Panc1 (cell line): ENCODE measurements around the gene ESR2.

Experiments
- POLR2AphosphoS5 ChIP-seq: IDR thresholded peaks from 2 replicates; pipeline ENCODE4 v1.6.1; 2012; ENCODE audit warnings: mild to moderate bottlenecking, low read depth, low read length, moderate library complexity
- TF ChIP-seq, protein P1 (sequence below): fragments of 450-650 bp; IDR thresholded peaks from 2 replicates; pipeline ENCODE4 v1.5.1; 2017; ENCODE audit warnings: mild to moderate bottlenecking
- TF ChIP-seq, protein P2 (sequence below), 2 experiments: IDR thresholded peaks; 2 replicates each; pipeline ENCODE4 v1.6.1; 2011 to 2012; ENCODE audit warnings: low read depth in 2 of 2, control low read depth in 1 of 2, low read length in 1 of 2, mild to moderate bottlenecking in 1 of 2, moderate library complexity in 1 of 2; ENCODE audit not compliant: insufficient read depth in 1 of 2

DNA sequence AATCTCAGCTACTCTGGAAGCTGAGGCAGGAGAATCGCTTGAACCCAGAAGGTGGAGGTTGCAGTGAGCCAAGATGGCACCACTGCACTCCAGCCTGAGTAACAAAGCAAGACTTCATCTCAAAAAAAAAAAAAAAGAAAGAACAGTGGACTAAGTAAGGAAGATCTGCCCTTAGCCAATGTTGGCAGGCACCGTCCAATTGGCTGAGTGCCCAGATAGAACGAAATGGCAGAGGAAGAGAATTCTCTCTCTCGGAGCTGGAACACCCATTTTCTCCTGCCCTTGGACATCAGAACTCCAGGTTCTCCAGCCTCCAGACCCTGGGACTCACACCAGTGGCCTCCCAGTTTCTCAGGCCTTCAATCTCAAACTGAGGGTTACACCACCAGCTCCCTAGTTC lies 49.9 kb downstream of the ESR2 start:
- TF ChIP-seq, protein P1, sequence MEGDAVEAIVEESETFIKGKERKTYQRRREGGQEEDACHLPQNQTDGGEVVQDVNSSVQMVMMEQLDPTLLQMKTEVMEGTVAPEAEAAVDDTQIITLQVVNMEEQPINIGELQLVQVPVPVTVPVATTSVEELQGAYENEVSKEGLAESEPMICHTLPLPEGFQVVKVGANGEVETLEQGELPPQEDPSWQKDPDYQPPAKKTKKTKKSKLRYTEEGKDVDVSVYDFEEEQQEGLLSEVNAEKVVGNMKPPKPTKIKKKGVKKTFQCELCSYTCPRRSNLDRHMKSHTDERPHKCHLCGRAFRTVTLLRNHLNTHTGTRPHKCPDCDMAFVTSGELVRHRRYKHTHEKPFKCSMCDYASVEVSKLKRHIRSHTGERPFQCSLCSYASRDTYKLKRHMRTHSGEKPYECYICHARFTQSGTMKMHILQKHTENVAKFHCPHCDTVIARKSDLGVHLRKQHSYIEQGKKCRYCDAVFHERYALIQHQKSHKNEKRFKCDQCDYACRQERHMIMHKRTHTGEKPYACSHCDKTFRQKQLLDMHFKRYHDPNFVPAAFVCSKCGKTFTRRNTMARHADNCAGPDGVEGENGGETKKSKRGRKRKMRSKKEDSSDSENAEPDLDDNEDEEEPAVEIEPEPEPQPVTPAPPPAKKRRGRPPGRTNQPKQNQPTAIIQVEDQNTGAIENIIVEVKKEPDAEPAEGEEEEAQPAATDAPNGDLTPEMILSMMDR, result no peak
- TF ChIP-seq, protein P2, sequence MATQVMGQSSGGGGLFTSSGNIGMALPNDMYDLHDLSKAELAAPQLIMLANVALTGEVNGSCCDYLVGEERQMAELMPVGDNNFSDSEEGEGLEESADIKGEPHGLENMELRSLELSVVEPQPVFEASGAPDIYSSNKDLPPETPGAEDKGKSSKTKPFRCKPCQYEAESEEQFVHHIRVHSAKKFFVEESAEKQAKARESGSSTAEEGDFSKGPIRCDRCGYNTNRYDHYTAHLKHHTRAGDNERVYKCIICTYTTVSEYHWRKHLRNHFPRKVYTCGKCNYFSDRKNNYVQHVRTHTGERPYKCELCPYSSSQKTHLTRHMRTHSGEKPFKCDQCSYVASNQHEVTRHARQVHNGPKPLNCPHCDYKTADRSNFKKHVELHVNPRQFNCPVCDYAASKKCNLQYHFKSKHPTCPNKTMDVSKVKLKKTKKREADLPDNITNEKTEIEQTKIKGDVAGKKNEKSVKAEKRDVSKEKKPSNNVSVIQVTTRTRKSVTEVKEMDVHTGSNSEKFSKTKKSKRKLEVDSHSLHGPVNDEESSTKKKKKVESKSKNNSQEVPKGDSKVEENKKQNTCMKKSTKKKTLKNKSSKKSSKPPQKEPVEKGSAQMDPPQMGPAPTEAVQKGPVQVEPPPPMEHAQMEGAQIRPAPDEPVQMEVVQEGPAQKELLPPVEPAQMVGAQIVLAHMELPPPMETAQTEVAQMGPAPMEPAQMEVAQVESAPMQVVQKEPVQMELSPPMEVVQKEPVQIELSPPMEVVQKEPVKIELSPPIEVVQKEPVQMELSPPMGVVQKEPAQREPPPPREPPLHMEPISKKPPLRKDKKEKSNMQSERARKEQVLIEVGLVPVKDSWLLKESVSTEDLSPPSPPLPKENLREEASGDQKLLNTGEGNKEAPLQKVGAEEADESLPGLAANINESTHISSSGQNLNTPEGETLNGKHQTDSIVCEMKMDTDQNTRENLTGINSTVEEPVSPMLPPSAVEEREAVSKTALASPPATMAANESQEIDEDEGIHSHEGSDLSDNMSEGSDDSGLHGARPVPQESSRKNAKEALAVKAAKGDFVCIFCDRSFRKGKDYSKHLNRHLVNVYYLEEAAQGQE (IDR thresholded peaks at IDR 0.05; ENCODE audit: insufficient read depth in 1 of 2, low read depth in 2 of 2, low read length in 1 of 2), result no peak
- TF ChIP-seq POLR2AphosphoS5, result no peak
